HG03159 (cell line): Measurements from ENCODE around the gene SIL1.

Experiments used
- ATAC-seq: cut with Tn5 transposase; IDR thresholded peaks from one replicate; pipeline ENCODE4 v1.9.1; 2021; ENCODE audit warnings: mild to moderate bottlenecking, moderate library complexity; ENCODE audit not compliant: unreplicated experiment

Gene SIL1

DNA sequence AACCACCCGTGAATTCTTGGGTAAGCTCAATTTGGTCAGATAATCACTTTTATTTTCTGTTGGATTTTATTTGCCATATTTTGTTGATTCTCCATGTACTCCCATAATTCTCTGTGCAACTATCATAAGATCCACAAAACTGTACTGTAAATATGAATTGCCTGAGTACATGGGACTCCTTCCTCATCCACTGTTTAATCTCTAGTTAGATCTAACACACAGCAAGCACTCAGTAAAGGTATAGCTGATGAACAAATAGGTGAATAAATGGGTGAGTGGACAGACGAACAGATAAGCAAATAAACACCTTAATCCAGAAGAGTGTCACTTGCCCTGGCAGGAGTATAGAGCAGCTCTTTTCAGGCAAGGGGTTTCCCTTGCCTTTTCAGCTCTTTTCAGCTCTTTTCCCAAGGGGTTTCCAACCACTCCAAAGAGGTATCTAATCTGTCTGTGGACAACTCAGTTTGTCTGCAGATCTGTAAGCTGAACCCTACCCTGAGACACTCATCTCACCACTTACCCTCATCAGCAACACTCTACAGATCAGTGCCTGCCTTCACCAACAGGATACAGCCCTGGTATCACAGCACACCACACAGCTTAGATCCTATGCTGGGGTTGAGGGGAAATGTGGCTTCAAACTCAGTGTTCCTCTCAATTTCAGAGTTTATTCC is 51.2 kb downstream of the SIL1 start:
- no peak for ATAC-seq

DNA sequence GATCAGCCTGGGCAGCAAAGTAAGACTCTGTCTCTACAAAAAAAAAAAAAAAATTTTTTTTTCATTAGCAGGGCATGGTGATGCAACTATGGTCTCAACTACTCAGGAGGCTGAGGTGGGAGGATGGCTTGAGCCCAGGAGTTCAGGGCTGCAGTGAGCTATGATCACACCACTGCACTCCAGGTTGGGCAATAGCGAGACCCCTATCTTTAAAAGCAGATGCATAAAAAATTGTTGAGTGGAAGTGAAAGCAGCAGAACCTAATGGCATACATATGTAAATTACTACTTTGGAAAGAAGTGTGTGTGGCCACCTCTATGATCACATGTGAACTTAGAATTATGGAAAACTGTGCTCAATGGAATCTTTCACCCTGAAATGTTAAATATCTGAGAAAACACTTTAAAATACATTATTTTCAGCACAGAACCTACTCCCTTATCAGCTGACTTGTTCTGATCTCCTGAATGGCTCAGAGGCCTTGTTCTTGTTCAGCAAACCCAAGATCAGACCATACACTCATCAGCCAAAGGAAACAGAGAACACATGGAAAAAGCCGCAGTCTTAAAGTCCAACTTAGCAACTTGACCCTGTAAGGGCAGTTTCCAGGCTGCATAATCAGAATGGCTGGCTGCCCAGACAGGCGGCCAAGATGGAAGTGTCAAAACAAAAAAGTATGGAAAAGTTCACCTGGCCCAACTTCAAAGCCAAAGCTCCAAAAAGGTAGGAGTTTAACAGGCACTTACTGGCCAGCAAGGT is 56.5 kb downstream of the SIL1 start:
- no peak for ATAC-seq

DNA sequence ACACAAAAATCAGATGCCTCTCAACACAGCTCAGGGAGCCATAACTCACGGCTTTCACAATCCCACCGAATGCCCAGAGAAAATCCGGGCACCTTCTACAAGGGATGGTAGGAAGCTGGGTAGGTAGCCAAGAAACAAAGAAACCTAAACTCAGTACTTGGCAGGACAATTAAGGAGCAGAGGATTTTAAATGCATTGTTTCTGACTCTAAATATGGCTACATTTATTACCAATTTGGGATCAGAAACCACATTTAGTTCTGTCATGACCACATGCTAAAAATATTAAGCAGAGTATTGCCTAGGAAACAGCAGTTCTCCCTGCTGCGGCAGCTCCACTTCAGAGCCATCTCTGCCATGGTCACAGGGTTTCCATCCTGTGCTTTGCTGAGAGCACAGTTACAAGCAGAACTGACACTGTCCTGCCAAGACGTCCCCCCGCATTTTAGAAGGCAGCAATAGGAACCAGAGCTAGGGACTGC is 57.5 kb downstream of the SIL1 start:
- ATAC-seq = no peak

DNA sequence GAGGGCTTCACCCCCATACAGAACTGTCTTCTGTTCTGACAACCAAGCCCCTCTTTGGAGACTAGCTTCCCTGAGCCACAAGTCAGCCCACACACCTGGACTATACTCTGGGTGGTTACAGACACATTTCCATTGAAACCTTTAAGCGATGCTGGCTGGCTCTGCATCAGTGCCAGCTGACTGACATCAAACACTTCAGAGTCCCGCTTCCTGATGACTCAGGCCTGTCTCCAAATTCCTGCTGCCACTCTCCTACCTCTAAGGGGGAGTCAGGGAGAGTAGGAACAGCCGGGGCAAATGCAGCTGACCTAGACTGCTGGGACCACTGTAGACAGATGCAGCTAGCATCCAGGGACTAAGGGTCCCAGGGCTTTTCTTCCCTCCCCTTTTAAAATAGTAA is 59.4 kb downstream of the SIL1 start:
- no peak for ATAC-seq

DNA sequence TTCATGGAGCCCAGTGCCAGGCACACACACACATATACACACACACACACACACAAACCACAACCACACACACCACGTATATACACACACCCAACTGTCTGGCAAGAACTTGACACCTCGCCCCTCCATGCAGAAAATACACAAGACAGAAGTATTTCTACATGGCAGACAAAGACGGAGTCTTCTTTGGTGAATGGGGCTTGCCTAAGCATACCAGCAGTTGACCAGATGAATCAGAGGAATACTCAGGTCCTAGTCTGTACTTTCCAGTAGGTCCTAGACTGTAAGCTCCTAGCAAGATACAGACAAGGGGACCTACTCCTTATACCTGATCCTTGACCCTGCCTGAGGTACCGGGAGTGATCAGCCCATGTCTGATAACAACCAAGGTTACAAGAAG is 60.1 kb downstream of the SIL1 start:
- ATAC-seq = no peak

DNA sequence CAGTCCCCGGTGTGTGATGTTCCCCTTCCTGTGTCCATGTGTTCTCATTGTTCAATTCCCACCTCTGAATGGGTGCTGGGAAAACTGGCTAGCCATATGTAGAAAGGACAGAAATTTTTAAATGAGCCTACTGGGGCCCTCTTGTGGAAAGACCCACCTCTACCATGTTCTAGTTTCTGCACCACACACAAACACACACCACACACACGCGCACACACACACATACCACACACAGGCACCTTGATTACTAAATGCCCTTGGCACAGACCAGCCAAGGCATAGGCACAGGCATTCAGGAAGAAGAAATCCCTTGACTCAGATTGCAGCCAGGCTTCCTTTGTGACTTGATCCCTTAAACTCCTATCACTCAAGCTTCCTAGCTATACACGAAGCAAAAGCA is 60.5 kb downstream of the SIL1 start:
- ATAC-seq = no peak

DNA sequence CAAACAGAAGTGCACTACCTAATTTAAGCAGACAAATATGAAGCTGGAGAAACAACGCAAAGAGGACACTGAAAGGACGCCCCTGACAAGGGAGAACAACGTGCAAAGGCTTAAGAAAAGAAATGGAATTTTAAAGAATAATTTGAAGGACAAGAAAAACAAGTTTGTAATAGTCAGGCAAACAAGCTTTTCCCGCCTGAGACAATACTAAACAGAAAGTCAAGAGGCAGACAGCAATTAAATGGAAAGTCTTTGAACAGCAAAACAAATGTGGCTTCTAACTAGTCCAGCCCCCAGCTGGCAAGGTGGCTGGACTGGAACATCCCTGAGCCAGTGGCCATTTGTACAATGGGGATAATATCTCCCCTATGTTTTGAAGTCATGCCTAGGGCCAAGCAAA is 63.3 kb downstream of the SIL1 start:
- no peak for ATAC-seq

DNA sequence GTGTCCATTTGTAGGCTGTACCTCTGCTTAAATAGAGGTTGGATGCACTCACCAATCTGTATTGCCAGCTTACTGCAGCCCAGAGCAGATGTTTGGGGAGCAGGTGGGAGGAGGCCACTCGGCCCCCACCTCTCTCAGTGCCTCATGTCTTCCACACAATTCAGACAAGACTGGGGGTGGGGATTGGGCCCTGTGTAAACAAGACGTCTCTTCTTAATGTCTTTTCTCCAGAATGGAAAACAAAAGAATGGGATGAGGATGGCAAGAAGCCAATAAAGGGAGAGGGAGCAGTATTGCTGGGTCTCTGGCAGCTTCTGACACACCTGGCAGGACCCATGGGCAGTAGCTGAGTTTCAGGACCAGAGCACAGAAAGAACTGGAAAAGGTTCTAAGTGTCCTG is 64.9 kb downstream of the SIL1 start:
- no peak for ATAC-seq

DNA sequence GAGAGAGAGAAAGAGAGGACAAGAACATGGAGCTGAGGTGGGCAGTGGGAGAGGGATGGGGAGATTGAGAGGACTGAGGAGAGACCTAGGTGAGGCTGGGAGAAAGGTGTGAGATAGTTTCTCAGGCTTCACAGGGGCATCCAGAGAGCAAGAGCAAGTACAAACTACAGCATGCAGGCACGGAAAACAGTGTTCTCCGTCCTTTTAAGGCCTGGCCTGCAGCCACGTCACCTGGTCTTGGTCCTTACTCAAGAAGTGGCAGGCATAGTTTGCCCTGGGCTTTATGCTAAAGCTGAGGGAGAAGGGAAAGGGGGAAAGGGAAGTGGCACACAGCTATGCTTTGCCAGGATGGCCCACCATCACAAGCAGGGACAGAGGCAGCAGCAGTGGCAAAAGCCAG is 65.7 kb downstream of the SIL1 start:
- ATAC-seq = no peak

DNA sequence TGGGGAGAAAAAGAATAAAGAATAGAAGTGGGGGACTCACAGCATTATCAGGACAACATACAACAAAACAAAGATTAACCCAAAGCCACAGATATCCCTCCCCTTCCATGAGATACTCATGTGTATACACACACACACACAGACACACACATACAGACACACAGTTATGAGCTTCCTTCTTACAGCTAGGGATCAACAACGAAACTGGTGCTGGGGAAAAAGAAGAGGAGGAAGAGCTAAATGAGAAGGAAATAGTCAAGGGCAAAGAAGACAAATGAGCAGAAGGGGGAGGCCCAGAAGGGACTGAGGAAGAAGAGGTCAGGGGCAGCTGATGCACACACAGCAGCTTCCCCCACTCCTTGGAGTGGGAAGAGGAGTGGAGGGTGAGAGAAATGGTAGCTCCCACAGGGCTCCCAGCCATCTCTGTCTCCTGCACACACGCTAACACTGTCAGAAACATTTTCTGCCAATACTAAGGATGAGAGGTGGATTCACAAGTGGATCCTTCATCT is 66.2 kb downstream of the SIL1 start:
- no peak for ATAC-seq

DNA sequence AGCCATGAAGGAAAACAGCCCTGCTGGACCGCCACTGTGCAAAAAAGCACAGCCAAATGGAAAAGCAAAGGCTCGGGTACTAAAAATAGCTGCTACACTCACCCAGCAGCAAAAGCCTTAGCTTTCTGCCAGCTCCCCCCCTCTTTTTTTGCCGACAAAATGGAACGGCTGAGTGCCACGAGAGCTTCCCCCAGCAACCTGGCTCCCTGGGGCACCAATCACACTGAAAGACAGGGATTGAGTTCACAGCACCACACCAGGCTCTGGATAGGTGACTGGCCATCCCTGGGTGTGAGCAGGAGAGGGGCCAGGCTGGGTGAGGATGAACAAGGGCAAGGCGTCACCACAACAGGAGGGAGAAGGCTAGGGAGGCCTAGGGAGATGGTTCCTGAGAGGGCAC is 66.7 kb downstream of the SIL1 start:
- ATAC-seq = no peak

DNA sequence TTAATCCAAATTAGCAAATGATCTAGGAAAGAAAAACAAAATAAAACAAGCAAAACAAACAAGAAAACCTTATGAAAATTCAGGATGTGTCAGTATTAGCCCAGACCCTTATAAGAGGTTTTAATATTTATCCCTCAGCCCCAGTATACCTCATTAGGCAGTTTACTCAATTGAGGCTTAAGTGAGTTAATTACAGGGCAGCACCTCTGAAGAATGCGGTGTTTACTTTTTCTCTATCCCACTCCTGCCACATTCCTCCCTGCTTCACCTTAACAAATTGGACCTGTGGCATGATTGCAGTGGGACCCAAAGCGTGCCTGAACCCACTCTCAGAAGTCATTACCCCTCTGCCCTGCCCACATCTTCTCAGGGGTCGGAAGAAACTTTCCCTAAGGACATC is 67.1 kb downstream of the SIL1 start:
- no peak for ATAC-seq

DNA sequence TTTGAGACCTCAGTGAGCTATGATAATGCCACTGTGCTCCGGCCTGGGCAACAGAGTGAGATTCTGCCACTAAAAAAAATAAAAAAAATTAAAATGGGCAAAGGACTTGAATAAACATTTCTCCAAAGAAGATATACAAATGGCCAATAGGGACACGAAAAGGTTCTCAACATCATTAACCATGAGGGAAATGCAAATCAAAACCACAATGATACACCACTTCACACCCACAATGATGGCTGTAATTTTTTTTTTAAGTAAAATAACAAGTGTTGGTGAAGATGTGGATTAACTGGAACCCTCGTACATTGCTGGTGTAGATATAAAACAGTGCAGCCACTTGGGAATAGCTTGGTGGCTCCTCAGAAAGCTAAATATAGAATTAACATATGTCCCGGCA is 68.0 kb downstream of the SIL1 start:
- ATAC-seq = no peak

DNA sequence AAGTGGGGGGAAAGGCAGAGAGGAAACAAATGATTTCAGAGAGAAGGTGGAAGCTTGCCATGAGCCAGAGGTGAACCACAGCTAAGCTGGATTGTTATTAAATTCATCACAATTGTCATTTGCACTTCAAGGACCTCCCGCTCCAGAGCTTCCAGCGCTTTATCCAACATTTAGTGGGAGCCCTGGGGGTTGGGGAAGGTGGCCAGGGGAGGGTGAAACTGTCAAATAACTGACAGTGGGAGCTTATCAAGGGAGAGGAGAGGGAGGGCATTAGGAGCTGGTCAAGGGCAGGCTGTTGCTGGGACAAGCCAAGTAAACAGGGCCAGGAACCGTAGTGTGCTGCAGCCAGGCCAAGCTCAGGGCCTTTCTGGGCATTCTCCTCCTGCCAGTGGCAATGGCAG is 71.5 kb downstream of the SIL1 start:
- ATAC-seq = no peak

DNA sequence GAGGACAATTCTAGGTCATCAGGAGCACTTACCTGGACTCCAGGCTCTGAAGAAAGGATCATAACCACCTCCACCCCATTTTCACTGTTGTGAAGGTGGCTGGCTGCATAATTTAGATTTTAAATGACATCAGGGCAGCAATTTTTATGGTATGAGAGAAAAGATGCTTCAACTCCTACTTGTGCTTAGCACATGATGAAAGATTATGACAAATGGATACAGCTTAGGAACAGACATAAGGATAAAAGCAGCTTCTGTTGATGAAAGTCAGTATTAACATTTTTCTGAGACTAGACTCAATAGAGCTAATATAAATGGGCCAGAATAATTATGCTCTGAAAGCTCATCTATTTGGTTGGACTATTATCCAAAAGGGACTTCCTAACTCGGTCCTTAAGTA is 72.2 kb downstream of the SIL1 start:
- no peak for ATAC-seq

DNA sequence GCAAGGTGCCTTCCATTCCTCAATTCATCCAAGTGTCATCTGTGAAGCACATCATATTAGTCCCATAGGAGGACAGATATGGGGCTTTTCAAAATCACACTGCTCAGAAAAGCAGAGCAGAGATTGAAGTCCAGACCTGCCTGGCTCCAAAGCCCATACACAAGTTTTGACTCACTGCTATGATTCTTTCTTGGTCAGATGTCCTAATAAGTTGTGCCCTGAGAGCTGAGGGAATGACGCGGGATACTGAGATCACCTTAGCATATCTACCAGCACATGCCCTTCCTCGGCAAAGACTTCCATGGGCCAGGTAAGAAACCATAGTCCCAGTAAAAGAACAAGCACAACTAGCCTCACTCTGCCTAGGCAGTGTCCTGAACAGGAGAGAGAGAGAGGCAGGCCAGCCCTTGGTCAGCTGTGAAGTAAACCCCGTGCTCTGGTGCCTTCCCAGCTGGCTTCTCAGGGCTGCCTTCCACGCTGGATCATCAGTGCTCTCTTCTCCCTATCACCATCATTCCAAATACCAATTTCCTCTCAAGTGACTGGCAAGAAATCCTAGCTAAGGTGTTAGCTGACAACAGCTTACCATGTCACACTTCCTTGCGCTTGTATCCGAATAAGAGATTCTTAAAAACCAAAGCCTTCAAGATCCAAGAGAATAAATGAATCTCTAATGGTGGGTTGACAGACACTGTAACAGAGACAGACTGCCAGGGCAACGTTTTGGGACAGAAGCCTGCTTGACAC is 73.2 kb downstream of the SIL1 start:
- no peak for ATAC-seq

DNA sequence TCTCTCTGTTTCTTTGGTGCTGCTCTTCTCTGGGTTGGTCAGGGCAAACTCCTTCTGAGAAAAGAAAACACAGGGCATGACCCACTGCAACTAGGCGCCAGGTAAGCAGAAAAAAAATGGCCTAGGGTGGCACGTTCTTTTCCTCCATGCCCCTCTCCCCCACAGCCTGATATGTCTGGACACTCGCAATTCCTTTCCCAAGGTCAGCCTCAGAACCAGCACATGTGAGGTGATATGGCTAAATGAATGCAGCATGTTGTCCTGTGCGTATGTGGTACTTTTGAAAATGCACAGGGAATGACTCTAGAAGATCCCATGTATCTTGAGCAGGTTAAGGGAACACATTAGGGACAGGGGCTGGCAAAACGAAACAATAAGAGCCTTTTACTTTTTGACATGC is 77.0 kb downstream of the SIL1 start:
- ATAC-seq = no peak

DNA sequence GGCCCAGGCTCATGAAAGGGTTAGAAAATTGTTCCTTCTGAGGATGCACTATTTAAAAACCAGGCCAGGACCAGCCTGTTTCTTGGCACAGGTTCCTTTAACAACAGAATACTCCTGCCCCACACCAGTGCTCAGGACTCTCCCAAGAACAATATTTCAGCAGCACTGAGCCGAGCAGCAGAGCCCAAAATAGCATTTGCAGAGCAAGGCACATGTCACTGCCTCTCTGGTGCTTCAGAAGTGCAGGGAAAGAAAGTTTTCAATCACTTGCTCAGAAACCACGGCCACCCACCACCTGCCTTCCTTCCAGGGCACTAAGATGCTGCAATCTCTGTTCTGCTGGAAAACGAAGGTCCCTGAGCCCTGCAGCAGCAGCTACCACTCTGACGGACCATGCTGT is 77.6 kb downstream of the SIL1 start:
- ATAC-seq = no peak

DNA sequence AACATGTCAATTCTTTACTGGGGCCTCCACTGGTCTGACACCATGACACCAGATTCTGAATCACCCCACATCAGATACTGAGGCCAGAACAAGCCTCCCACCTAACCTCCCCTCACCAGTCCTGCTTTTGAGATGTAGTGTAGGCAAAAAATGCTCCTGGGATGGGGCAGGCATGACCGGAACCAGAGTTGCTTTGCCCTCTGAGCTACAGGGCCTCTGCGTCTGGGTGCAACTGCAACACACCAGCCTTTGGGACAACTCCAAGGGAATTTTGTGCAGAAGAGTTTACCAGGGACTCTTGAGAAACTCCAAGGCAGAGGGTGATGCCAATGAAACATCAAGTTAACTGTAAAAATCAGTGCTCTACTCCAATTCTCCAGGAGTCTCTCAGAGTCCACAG is 79.4 kb downstream of the SIL1 start:
- no peak for ATAC-seq

DNA sequence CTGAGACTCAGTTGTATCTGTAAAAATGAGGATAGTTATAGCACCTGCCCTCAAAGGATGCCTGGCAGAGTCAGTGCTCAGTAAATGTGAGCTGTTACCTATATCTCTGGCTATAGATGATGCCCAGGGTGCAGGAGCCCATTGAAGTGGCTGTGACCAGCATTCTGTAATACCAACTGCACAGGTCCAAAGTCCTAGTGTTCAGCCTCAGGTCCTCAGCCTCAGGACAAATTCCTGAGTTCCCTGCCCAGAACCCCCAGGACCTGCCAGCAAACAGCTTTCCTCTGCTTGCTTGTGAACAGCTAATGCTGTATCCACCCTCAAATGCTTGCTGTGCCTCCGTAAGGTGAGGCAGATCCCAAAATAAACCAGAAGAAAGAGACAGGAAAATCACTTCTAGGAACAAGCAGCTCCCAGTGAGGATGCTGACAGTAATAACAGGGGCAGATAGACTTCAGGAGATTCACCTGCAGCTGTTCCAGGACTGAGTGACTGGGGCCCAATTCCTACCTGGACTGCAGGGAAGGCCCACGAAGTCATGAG is 80.8 kb downstream of the SIL1 start:
- no peak for ATAC-seq

DNA sequence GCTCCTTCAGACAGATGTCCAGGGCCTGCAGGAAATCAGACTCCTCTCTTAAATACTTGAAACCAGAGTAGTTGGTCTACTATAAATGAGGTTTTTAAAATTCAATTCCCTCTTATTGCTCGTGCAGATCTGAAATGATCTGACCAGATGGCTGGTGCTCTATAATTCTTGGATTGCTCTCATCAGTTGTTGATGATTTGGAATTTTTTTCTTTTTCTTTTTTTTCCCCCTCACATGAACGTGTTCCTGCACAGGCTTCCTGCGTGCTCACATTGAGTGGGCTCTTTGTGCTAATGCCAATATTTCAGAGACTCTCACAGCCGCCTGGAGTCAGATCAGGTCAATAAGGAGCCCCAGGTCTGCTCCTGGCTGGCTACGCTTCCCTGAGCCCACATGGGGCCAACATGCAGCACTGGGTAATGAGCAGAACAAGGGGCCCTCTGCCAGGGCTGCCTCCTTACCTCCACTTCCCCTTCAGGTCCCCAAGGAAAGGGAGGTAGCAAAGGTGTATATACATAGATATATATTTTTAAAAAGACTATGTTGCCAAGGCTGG is 82.0 kb downstream of the SIL1 start:
- ATAC-seq = no peak
